Erythroblast (primary cell): ENCODE data around the gene ARL5B.

ENCODE experiments used
- GATA1 ChIP-seq: IDR thresholded peaks from 2 replicates; pipeline ENCODE4 v1.6.1; 2011; ENCODE audit warnings: low read depth, mild to moderate bottlenecking, control low read depth, low read length, moderate library complexity
- POLR2A ChIP-seq: IDR thresholded peaks from 2 replicates; pipeline ENCODE4 v1.6.1; 2011; ENCODE audit warnings: mild to moderate bottlenecking, low read length

DNA sequence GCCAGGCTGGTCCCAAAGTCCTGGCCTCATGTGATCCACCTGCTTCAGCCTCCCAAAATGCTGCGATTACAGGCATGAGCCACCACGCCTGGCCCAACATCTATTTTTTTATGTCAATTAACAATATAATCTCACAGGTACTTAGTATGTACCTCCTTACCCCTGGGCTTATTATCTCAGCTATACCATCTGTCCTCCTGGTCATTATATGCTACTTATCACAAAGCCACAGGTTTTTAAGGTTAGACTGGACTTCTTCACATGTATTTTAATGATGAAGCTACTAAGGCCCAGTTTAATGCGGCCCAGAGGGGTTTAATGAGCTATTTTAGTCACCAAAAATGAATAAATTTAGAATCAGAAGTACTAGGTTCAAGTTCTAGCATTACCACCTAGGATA, 11.3 kb upstream of the ARL5B start:
- no peak for TF ChIP-seq POLR2A
- TF ChIP-seq GATA1, result no peak
